Thoracic aorta (tissue), 2 donors: ENCODE results near the gene BRINP3. TPM values are rescaled to one million over a fixed set of nuclear protein-coding genes. Genes with fewer than 3 reads are reported as not detected.

Experiments
- ATAC-seq: fragments of 150-250 bp; one replicate; pipeline ENCODE4 v1.8.0; 2017; ENCODE audit warnings: low read depth; ENCODE audit not compliant: insufficient number of reproducible peaks, low FRiP score
- DNase-seq: peaks from one replicate; pipeline ENCODE4 v3.0.0-alpha.2; 2020; ENCODE audit warnings: low spot score
- H3K27ac ChIP-seq, 2 donors: fragments of 200-600 bp; sonication (generic); 1 replicate in 1 of 2; 2 replicates in 1 of 2; pipeline ENCODE4 v1.5.1; 2016; ENCODE audit warnings: mild to moderate bottlenecking in 2 of 2, moderate library complexity in 2 of 2
- H3K27me3 ChIP-seq: fragments of 200-600 bp; sonication (generic); replicated peaks from 2 replicates; pipeline ENCODE4 v1.6.0; 2016; ENCODE audit warnings: mild to moderate bottlenecking; ENCODE audit not compliant: insufficient read depth
- H3K36me3 ChIP-seq: fragments of 200-600 bp; sonication (generic); one replicate; pipeline ENCODE4 v1.5.1; 2016
- H3K4me1 ChIP-seq, 2 donors: fragments of 200-600 bp; sonication (generic); 1 replicate in 1 of 2; 2 replicates in 1 of 2; pipeline versions ENCODE4 v1.5.1 to v1.6.0; 2016; ENCODE audit warnings: low read depth in 2 of 2, mild to moderate bottlenecking in 1 of 2; ENCODE audit not compliant: control insufficient read depth in 1 of 2
- H3K4me3 ChIP-seq: fragments of 200-600 bp; sonication (generic); 2 replicates; pipeline ENCODE4 v1.5.1; 2016; ENCODE audit warnings: mild to moderate bottlenecking
- H3K9me3 ChIP-seq: fragments of 200-600 bp; sonication (generic); 2 replicates; pipeline ENCODE4 v1.5.1; 2016
- CTCF ChIP-seq: fragments of 200-600 bp; sonication (generic); IDR thresholded peaks from one replicate; pipeline ENCODE4 v1.5.1; 2019; ENCODE audit warnings: antibody characterized with exemption
- total RNA-seq, 2 donors: library from RNA; depleted of rRNA; stranded (reverse); fragments of >200 nt; gene quantifications; one replicate each; pipeline versions ENCODE4 v1.1.0 to v1.2.3, GENCODE V29; 2016

Gene BRINP3
- total RNA-seq, 2 donors from 2014 or later, result 6.0 TPM; not detected in 1

- DNase-seq (no peak), ATAC-seq (no peak)
- no peaks in the 10 kb centered on the region for H3K9me3 ChIP-seq
- H3K4me1 ChIP-seq, result no peaks in the 10 kb centered on the region
- no peaks in the 10 kb centered on the region for H3K36me3 ChIP-seq
- TF ChIP-seq CTCF, result no peak
- no peaks in the 10 kb centered on the region for H3K27me3 ChIP-seq
- no peak overlapping the region for H3K27ac ChIP-seq
- H3K4me3 ChIP-seq, result no peak overlapping the region
These were observed 100.4 kb downstream of the BRINP3 start for GRCh38 chr1:190377294-190377693.

GRCh38 chr1:190376044-190376443 is 101.6 kb downstream of the BRINP3 start:
- Histone ChIP-seq H3K4me3 (no peak overlapping the region), H3K9me3 (no peaks in the 10 kb centered on the region), H3K27me3 (no peaks in the 10 kb centered on the region), H3K27ac (no peak overlapping the region), H3K36me3 (no peaks in the 10 kb centered on the region), H3K4me1 (no peaks in the 10 kb centered on the region)
- DNase-seq, result no peak
- no peak for TF ChIP-seq CTCF
- no peak for ATAC-seq

GRCh38 chr1:190373705-190374336 is 103.8 kb downstream of the BRINP3 start:
- no peaks in the 10 kb centered on the region for H3K27me3 ChIP-seq
- H3K36me3 ChIP-seq, result no peaks in the 10 kb centered on the region
- H3K9me3 ChIP-seq, result no peaks in the 10 kb centered on the region
- no peak overlapping the region for H3K27ac ChIP-seq
- H3K4me3 ChIP-seq, result no peak overlapping the region
- DNase-seq (no peak), ATAC-seq (no peak)
- TF ChIP-seq CTCF, result no peak
- no peaks in the 10 kb centered on the region for H3K4me1 ChIP-seq

GRCh38 chr1:190367200-190367599 is 110.5 kb downstream of the BRINP3 start:
- Histone ChIP-seq H3K9me3 (no peaks in the 10 kb centered on the region), H3K4me3 (no peak overlapping the region), H3K27me3 (no peaks in the 10 kb centered on the region), H3K36me3 (no peaks in the 10 kb centered on the region), H3K4me1 (no peaks in the 10 kb centered on the region), H3K27ac (no peak overlapping the region)
- no peak for TF ChIP-seq CTCF
- no peak for DNase-seq
- ATAC-seq, result no peak

- no peaks in the 10 kb centered on the region for H3K4me1 ChIP-seq
- no peaks in the 10 kb centered on the region for H3K27me3 ChIP-seq
- H3K4me3 ChIP-seq, result no peak overlapping the region
- no peaks in the 10 kb centered on the region for H3K36me3 ChIP-seq
- ATAC-seq (no peak), DNase-seq (no peak)
- TF ChIP-seq CTCF, result no peak
- no peak overlapping the region for H3K27ac ChIP-seq
- no peaks in the 10 kb centered on the region for H3K9me3 ChIP-seq
These were observed 112.4 kb downstream of the BRINP3 start for GRCh38 chr1:190365283-190365682.
